NCI-H2227 (cell line): Measurements from ENCODE around the gene PRPS1L1.

Experiments
- DNase-seq: peaks from one replicate; lab custom pipeline; 2025; ENCODE audit not compliant: unreplicated experiment; lab: John Stamatoyannopoulos, UW

The PRPS1L1 gene

DNA sequence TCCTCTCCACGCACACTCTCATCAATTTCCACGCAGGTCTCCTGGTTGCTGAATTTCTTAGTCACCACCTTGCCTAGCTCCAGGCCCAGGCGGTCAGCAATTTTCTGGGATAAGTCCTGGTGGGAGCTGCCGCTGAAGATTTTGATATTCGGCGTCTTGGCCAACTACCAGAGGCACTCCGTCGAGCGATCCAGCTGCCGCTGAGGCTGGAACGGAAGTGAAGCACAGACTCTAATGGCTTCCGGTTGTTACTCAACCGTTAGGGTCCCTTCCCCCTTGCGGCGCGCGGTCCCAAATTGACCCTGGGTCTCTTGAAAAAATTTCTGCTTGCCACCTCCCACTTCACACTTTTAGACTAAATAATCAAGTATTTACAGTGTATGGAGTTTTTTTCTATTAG is at the start of gene PRPS1L1:
PRPS1L1 (minus strand) TSS at position 219 of the 400 bp plus-strand sequence.
- no peak for DNase-seq

DNA sequence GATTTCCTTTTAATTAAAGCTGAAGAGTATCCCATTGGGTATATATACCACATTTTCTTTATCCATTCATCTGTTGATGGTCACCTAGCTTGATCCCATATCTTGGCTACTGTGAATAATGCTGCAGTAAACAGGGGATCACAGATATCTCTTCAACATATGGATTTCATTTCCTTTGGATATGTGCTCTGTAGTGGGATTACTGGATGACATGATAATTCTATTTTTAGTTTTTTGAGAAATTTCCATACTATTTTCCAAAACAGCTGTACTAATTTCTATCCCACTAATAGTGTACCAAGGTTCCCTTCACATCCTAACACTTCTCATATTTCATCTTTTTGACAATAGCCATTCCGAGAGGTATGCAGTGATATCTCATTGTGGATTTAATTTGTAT is 48.8 kb upstream of the PRPS1L1 start:
- DNase-seq: no peak

DNA sequence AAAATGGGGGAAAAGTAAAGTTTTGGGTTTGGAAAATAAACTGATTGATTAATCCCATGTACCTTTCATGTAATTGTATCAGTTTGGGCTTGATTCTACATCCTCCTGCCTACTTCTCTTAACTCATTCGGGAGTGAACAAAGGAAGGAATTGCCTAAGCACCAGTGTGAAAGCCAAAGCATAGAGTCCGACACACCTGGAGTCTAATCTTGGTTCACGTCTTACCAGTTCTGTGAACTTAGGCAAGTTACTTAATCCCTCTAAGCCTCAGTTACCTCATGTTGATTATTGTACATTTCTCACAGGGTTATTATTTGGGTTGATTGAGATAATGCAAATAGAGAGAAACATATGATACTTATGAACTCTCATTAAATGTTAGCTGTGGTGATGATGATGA is 41.1 kb upstream of the PRPS1L1 start:
- no peak for DNase-seq

DNA sequence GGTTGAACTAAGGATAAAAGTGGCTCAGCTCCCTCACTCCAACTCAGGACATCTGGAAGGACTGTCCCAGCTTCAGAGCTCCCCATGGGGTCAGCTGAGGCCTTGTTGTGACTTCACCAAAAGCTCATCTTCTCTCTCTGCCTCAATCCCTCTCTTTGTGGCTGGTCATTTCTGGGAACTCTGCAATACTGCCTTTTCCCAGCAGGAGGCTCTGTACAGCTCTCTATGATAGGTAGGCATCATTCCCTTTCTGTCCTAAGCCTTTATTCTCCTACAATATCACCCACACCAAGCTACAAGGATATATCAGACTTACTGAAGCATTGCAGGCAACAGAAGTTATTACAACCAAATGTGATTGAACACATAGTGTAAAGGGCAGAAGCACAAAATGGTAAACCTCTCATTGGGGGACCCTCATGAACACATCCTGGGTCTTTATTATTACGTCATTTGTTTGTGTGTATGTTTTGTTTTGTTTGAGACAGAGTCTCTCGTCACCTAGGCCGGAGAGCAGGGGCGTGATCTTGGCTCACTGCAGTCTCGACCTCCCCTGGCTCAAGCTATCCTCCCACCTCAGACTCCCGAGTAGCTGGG is 36.7 kb upstream of the PRPS1L1 start:
- no peak for DNase-seq

DNA sequence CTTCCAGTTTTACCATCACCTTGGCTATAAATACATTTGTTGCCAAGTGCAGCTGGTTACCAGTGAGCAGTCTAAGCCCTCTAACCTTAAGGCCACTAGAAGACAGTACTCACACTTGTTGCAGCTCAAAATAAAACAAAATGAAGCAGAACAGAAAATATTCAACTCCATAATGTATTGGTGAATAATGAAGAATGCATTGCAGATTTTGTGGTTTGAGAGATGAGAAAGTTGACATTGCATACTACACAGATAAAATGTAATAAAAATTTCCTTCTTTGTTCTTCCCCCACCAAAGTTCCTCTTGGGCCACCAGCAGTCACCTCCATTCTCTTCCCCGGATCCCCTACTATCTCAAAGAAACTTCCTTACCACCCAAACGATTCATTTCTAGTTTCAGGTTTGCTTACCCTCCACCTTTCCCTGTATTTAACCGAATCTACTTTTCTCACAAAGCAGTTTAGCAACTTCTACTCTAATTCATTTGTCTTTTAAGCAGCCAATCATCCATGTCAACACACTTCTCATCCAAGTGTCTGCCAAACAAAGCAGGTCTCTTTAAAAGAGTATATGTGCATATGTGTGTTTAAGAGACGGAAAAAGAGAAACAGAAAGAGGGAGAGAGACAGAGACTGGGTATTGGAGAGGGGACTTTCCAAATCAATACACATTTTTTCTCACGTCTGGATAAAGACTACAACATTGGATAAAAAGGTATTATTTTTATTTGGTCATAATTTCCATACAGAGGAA is 35.7 kb upstream of the PRPS1L1 start:
- no peak for DNase-seq

DNA sequence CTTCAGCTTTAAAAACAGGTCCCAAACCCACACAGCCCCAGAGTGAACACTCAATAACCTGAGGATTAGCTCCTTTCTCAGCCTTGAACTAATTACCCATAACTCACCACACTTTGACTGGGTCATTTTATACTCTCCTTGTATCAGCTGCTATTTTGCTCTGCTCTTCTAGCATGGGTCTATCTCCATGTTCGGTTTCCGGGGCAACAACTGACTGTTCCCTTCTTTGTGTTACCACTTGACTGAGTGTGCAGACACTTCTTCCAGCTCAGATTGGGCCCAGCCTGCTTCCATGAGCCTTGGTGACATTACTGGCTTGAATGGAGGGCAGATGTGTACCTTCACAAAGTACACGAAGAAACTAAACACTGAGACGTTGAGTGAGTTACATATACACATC is 31.5 kb upstream of the PRPS1L1 start:
- no peak for DNase-seq

DNA sequence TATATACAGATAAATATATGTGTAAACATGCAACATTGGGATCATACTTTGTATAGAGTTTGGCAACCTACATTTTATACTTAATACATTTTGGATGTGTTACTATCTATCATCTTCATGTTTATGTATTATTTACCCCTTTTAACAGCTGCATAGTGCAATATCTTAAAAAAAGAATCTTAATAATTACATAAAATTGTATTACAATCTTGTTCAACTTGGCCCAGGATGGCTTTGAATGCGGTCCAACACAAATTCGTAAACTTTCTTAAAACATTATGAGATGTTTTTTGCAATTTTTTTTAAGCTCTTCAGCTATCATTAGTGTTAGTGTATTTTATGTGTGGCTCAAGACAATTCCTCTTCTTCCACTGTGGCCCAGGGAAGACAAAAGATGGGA is 26.3 kb upstream of the PRPS1L1 start:
- DNase-seq: no peak

DNA sequence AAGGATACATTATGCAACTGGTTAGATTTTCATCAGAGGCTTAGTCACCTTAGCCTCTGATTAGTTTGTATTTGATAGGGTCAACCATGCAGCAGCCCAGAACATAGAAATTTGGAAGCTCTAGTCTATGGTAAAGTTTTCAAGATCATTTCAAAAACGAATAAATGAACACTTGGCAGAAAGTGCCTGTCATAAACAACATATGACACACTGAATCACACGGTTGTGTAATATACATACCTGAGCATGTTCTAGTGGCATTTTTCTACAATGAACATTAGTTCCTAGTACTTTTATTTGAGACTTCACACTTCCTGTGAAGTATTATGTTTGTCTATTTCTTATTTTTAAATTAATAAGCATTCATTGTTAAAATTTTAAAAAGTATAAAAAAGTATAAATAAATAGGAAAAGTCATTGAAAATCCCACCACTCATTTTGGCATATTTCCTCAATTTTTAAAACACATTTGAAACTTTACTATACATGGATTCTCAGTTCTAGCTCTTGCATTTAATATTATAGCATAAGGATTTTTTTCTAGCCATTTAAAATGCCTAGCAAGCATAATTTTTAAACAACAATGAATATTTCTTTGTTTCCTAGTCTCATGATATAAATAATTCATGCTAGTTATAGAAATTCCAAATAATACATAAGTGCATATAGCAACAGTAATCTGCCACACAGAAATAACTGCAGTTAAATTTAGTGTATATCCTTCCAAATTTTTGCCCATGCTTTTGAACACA is 25.7 kb upstream of the PRPS1L1 start:
- DNase-seq: no peak

DNA sequence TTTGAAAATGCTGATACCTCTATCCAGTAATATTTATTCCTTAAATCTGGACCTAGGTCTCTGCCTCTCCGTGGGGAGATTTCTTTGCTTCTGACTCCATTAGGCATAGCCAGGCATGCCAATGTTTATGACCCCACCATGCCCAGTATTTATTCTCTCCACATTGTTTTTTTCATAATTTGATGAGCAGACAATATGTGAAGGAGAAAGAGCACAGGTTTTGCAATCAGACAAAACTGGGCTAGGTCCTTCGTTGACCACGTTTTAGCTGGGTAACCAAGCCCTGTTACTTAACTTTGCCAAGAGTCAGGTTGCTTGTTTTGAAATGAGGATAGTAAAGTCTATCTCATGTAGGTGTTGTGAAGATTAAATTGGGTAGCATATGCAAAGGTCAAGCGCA is 21.6 kb upstream of the PRPS1L1 start:
- no peak for DNase-seq

DNA sequence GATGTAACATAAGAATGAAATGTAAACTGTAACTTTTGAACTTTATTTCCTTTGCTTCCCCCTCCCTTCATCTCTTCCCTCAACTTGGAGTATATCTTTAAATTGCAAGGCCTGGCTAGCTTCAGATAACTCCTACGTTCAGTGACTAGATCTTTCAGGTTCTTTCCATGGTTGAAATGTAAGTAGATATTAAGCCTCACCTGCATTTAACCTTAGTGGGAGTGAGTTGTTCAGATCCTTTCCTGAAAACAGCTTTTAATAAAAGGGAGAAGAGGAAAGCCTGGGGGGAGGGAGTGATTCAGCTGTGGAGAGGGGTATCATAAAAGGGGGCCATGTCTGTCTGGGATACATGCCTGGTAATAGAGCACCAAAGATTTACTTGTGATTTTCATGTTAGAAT is 19.0 kb upstream of the PRPS1L1 start:
- peak; percentile 38 for DNase-seq

DNA sequence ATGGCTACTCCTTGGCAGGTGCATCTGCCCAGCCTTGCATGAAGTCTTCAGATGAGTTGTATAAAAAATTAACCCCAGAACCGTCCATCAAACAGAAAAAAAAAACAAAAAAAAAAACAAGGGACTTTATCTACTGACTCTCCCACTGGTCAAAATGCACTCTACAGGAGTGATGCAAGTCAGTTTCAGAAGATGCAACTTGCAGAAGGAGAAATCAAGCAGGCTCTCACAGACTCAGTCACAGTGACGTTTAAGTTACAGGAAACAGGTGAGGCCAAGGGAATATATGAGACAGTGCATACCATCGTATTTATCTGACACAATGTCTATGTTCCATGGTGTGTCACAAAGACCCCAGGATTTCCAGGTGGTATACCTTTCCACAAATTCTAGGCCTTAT is 17.5 kb upstream of the PRPS1L1 start:
- DNase-seq: no peak

DNA sequence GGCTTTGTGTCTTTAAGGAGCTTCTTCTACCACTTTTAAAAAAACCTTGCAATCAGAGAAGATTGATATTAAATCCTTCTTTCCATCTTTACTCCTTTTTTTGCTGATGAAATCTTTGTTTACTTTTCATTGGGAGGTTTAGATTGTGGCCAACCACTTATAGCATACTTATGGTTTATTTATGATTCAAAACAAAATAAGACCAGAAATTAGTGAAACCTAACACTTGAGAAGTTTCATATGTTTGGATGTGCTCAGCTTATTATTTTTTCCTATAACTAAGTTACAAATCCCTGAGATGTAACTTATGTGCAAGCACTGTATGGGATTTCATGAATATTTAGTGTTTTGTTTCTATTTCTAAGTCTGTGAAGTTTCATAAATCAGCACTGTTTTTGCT is 13.5 kb upstream of the PRPS1L1 start:
- DNase-seq: no peak

DNA sequence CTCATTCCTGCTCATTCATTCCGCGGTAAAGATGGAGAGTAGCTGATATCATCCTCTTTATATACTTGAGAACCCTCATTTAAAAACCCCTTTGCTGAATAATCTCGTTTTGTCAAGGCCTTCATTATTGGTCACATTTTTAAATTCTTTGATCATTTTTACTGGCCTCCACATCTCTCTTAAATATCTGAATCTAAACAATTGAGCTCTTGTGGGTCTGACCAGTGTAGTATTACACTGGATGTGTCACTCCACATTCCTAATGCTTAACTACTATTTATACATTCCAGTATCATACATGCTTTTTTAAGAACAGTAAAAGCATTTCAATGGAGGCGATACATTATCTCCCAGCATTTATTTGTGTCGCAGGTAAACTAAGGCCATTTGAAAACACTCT is 12.6 kb upstream of the PRPS1L1 start:
- DNase-seq: no peak

DNA sequence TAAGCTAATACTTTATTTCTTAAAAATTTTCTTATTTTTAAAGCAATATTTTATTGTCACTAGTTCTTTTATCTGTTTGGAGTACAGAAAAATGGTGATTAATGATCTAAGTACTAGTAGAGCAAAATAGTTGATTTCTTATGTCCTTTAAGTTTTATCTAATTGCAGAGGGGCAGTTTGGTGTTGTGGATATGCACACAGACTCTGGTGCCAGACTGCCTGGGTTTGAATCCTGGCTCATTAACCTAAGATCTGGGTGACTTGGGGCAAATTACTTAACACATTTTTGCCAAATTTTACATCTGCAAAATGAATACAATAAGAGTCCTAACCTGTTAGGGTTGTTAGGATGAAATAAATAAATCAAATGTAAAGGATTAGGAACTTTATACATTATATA is 10.7 kb upstream of the PRPS1L1 start:
- DNase-seq: no peak

DNA sequence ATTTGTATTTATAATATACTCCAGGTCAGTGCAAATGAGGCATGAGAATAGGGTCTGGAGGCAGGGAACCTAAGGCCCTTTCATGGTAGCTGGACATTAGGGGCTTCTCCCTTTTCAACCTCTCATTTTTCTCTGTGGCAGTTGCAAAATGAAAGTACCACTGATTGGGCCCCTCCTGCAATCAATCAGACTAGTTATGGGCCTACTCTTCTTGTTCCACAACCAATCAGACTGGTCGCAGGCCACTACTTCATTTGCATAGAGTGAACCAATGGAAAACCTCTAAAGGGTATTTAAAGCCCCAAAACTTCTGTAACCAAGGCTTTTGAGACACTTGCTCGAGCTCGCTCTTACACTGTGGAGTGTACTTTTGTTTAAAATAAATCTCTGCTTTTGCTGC is 10.0 kb upstream of the PRPS1L1 start:
- no peak for DNase-seq

DNA sequence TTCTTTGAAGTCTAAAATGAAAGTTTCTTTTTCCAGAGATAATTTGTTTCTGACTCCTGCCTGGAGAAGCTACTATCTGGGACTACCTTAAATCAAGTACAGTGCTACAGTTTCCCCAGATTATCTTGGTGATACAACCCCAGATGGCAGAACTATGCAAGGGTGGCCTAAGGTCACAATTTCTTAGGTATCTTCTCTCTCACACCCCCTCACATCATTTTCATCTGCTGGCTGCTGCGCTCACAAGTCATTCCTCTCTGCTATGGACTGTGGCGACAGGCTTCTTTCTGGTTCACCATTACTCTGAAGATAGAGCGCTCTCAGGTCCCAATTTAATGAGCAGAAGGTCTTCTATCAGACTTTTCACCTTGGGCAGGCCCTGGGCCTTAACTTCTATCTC is 9.1 kb upstream of the PRPS1L1 start:
- no peak for DNase-seq

DNA sequence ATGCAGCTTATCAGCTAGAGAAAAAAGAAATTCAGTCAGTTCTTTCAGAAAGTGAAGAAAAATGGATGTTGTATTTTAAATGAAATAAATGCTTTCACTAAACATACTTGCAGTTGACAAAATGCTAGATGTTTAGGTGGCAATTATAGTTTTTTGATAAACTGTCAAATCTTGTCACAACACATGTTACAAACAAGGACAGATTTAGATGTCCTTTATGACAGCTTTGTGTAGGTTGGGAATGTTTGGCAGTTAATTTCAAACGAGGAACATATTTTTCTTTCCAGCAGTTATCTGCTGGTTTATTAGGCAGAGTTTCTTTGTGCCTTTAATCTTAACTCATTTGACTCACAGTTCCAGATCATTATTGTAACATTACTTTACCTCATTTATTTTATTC is 3.1 kb upstream of the PRPS1L1 start:
- DNase-seq: no peak

DNA sequence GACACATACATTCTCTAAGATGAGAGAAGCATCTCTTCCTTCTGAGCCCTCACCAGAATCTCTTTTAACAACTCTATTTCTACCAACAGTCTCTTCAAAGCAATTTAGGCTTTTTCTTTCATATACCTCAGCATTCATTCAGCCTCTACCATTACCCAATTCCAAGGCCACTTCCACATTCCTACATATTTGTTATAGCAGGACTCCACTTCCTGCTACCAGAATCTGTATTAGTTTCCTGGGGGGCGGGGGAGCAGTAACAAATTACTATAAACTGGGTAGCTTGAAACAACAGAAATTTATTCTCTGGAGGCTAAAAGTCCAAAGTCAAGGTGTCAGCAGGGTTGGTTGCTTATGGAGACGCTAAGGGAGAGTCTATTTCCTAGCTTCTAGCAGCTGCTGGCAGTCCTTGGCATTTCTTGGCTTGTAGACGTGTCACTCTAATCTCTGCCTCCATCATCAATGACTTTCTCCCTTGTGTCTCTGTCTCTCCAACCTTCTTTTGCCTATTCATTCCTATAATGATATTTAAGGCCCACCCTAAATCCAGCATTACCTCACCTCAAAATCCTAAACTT is 7.4 kb downstream of the PRPS1L1 start:
- no peak for DNase-seq

DNA sequence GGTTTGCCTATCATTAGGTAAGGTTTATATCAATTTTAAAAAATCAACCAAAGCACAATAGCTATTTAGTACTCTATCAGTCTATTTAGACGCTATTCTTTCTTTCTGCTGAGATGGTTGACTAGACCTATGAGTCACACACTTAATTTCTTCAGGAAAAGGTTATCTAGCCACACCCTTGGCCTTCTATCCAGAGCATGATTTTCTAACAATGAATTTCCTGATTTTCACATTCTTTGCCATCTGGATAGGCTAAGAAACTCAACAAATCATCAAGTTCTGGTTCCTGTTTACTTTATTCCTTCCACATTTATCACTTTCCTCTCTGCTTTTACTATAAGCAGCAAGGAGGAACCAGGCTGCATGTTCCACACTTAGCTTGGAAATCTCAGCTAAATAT is 8.1 kb downstream of the PRPS1L1 start:
- DNase-seq: no peak

DNA sequence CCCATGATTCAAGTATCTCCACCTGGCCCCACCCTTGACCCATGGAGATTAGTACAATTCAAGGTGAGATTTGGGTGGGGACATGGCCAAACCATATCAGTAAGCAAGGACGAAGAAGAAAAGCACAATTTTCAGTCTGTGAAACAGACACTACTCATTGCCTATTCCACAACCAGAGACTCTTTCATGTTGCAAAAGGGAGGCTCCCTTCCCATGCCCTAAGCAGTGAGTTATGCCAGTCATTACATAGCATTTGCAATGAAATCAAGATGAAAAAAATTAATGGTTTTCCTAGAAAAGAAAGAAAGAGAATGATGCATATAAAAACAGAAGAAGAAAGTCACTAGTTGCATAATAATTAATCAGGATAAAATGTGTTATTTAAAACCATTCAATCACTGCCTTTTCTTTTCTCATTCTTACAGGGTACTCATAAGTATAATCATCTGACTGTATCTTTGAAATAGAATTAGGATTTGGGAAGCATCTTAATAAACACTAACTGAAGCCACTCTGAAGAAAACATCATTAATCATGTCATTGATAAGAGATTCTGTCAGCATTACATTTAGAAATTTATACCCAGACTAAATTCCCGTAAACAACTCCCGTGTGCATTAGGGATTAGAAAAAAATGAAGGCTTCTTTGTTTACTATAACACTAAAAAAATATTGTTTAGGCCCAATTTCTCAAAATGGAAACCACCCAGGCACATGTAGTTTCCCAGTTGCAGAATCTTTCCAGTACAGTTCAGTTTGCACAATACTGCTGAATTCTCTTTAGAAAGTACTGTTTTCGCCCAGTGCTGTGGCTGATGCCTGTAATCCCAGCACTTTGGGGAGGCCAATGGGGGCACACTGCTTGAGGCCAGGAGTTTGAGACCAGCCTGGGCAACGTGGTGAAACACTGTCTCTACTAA is 9.1 kb downstream of the PRPS1L1 start:
- no peak for DNase-seq
